T-helper 2 cell (primary cell): Measurements from ENCODE around the gene FGF7.
"Not testable (repeated sequence)": the region's sequence is repeated elsewhere in the genome, so short reads cannot be mapped to it uniquely, and the experiment has no call there.

Experiments used
- DNase-seq, 5 experiments: peaks; one replicate each; pipeline versions ENCODE4 v3.0.0 to v3.0.0-alpha.2; 2012 to 2022

FGF7 gene

GRCh38 chr15:49439678-49440395, 16.8 kb downstream of the FGF7 start:
- DNase-seq: no peak

GRCh38 chr15:49441356-49441755, 18.3 kb downstream of the FGF7 start:
- no peak for DNase-seq

DNA sequence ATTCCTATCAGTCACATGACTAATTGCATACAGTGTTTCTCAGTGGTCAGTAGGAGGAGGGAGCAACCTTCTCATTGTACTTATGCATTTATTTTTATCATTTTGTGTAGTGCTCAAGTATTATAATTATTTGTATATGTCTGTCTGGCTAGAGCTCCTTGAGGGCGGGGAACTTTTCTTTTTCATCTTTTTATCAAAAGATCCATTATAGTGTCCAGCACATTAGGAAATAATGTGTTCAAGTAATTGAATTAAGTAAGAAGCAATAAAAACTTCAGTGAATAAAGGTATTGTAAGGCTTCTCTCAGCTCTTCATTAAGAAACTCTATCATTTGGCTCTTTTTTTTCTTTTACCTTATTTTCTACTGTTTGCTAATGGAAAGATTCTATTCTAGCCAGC, 18.8 kb downstream of the FGF7 start:
- DNase-seq: no peak

DNA sequence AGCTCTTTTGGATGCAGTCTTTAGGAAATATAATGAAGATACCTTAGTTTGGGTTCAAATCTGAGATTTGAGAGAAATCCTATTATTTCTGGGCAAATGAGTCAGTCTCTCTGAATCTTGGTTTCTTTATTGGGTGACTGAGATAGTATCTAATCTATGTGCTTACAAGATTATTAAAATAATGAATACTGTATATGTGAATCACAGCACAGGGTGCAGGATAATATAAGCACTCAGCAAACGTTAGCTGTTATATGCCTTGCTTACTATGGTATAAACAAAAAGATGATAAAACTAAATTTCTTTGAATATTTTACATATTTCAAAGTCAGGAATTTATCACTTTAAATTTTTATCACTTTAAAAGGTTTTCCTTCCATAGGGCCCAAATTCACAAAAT, 29.6 kb downstream of the FGF7 start:
- no peak for DNase-seq

DNA sequence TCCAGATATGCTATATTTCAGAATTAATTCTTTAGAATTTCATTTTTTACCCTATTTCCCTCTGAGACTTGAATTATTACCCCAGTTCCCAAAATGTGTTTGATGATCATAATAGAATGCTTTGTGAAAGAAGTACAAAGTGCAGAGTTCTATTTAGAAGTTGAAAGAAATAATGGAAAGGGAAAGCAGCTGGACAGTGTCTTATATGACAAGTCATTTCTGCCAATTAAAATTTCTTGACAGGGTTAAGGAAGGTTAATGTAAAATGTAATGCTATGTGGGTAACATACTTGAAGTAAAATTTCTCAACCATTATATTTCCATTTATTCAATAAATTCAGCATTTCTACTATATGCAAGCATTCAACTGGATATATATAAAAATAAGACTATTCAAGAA, 33.1 kb downstream of the FGF7 start:
- no peak for DNase-seq

DNA sequence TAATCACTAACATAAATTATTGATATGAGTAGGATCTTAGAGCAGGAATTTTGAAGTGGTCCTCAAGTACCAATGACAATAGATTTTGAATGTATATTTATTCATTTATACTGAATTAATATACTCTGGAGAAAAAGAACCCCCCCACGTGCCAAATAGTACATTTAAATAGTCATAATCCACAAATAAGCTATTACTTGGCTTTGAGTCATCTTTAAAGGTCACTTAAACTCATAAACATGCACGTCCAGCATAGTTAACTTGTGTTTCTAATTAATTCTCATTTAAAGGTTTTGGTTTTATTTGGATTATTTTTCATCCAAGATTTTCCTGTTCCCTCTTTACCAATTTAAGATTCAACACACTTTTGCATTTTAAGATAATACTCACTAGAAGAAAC, 35.1 kb downstream of the FGF7 start:
- no peak for DNase-seq

DNA sequence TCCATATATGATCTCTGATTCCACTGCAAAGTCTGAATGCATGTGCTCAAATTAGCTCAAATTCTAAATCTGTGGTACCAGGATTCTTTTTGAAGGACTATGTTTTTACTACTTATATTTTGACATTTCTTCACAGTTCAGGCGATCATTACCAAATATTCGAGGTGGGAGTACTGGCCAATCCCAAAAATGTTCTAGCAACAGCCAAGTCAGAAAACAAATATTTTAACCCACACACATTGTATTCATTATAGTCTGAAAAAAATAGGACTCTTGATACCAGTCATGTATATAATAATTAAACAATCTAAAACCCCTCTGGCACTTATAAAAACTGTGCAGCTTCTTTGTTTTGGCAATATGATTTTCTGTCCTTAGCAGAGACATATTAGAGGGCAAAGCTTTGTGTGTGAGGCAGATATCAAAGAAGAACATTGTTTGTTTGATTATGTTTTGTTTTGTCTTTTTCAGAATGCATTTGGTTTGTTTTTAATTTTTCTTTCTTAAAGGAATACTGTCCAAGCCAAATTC, 37.4 kb downstream of the FGF7 start:
- no peak for DNase-seq

DNA sequence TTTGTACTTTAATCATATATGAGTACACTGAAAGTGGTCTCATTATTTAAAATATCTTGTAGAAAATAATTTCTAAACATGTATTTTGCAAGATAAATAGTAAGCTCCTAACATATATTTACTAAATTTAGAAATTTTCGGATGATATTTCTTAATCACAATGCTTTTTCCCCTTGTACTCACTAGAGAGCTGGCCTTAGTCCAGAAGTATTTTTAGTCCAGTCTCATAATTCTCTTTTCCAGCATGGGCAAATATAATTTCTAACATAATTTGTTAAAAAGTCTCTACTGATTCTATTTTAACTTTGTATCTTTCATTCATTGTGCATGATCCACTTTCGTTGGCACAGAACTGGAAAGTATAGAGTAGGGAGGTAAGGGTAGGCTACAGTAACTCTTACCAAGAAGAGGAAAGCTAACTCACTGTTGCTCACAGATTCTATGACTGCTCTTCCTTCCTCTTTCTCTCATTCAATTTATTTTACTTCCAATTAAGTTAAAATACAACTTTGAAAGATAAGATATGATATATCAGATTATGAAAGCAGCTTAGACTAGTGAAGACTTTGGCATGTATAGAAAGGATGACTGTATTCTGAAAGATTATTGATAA, 39.3 kb downstream of the FGF7 start:
- no peak for DNase-seq

DNA sequence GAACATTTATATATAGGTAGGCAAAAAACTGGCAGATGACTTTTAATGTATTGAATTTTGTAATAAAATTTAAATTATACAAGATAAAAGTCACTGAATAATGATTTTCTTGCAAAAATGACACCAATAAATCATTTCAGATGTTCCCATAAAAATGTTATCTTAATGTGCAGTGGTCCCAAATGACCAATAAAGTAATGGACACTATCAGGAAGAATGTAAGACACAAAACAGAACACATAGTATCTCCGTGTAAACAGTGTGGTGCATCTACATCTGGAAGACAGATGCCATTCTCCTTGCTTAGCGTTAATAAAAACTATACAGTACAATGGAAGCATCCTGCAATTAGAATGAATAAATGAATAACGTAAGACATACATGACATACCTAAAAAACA, 41.5 kb downstream of the FGF7 start:
- no peak for DNase-seq

GRCh38 chr15:49466119-49466518, 43.1 kb downstream of the FGF7 start:
- no peak for DNase-seq

- no peak for DNase-seq
Observed at GRCh38 chr15:49467746-49468480, 44.9 kb downstream of the FGF7 start.

DNA sequence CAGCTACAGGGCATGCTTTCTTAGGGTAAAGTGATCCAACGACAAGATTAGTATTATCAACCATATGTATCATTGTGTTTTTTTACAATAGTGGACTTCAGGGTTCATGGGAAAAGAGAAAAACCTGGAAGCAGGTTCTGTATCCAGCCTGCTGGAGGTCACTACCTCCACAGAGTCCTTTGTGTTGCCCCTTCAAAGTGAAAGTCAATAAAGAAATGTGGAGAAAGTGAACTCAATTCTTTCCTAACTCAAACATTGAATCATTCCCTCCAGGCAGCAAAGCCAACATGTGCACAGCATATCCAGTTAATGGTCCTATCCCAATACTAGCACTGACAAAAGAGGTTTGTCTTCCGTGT, 45.4 kb downstream of the FGF7 start:
- DNase-seq: no peak

- DNase-seq: peak in 1 of 5 experiments; percentile 30
Observed at GRCh38 chr15:49471248-49471647, 48.2 kb downstream of the FGF7 start.

DNA sequence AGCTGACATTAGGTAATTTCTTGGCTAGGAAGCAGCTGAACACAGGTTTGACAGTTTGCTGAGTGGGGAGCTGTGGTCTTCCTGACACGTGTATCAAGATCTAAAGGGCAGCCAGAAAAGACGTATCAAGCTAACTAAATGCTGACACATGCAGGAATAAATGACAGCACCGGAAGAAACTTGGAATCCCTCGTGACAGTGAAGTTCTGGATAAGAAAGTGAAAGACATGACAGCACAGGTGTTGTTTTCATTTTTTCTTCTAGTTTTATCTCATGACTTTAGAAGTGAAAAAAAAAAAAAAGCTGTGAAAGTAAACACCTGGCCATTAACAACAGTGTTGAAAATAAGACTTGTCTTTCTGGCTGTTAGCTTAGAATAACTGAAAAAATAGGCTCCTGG, 48.7 kb downstream of the FGF7 start:
- peak in 1 of 5 experiments; percentile 66 for DNase-seq

GRCh38 chr15:49472338-49472737, 49.3 kb downstream of the FGF7 start:
- no peak for DNase-seq

DNA sequence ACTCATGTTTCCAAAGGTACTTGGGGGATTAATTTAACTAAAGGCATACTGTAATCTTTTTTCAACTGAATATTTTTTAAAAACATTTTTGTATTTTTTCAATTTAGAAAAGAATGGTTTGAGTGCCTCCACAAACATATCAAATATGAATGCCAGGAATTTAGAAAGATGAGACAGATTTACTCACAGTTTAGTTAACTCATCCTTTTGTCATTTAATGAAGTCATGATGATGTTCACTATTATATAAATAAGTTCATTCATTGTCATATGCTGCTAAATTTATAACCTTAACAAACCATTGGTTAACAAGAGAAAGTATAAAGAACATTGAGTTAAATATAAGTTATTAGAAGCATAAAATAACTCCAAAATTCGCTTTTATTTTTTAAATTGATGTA, 50.0 kb downstream of the FGF7 start:
- no peak for DNase-seq

GRCh38 chr15:49478021-49478420, 55.0 kb downstream of the FGF7 start:
- DNase-seq: not testable (repeated sequence)

GRCh38 chr15:49478982-49479381, 55.9 kb downstream of the FGF7 start:
- not testable (repeated sequence) for DNase-seq

DNA sequence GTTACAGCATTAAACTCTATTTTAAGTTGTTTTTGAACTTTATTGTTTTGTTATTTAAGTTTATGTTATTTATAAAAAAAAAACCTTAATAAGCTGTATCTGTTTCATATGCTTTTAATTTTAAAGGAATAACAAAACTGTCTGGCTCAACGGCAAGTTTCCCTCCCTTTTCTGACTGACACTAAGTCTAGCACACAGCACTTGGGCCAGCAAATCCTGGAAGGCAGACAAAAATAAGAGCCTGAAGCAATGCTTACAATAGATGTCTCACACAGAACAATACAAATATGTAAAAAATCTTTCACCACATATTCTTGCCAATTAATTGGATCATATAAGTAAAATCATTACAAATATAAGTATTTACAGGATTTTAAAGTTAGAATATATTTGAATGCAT, 62.4 kb downstream of the FGF7 start:
- DNase-seq: not testable (repeated sequence)

GRCh38 chr15:49490966-49491365, 67.9 kb downstream of the FGF7 start:
- DNase-seq: no peak

DNA sequence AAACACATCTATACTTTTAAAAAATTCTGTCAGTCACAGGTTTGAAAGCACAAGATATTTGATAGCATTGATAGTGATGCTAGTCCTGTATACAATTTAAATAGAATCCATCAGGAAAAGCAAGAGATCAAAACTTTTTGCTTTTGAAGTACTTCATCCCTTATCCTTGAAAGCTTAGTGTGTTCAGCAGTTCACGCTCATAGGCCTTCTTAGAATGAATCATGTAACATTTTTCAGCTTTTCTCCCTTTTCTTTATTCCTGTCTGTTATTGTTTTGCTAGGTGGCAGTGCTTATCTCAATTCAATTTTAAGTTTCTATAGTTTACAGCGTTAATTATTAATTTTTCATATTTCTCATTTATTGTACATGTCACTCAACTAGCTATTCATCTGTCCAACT, 69.1 kb downstream of the FGF7 start:
- DNase-seq: no peak

DNA sequence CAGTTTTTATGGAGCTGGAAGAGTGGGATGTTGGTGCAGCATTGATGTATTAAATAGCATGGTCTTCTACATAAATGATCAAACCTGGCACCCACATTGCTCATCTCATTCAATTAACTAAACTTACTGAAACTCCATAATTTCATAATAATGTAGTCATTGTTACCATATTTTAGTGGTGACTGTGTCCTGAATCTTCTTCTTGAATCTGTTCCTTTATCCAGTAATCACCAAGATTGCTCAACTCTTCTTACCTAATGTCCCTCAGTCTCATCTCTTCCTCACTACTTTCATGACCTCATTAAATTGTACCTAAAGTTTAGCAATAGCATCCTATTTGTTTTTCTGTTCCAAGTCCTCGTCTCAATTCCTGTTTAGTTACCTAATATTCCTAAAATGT, 69.8 kb downstream of the FGF7 start:
- no peak for DNase-seq

GRCh38 chr15:49494842-49495241, 71.8 kb downstream of the FGF7 start:
- DNase-seq: no peak
